Activated gamma-delta T cell treated with Interleukin-2 at 50 U/mL for 16 hours (primary cell): ENCODE results near the gene PDE3B.
"Not testable (repeated sequence)": the region's sequence is repeated elsewhere in the genome, so short reads cannot be mapped to it uniquely, and the experiment has no call there.

Source experiments
- DNase-seq: peaks from one replicate; pipeline ENCODE4 v3.0.0-alpha.2; 2020

Gene PDE3B

DNA sequence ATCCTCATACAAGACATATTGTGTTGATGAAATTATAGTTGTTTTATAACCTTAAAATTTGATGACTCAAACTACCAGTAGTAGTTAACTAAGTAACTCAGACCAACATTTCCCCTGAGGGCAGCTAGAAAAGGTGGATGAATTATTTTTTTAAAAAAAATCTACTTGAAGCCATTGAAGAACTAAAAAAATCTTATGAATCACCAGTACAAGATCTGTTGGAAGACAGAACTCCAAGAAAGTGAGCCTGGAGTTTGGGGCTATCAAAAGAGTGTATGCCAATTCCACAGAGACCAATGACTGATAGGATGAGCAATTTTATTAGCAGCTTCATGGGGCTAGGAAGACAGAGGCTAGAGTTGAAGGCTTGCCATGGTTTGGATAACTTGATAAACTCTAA, 176.0 kb downstream of the PDE3B start:
- DNase-seq, result no peak

DNA sequence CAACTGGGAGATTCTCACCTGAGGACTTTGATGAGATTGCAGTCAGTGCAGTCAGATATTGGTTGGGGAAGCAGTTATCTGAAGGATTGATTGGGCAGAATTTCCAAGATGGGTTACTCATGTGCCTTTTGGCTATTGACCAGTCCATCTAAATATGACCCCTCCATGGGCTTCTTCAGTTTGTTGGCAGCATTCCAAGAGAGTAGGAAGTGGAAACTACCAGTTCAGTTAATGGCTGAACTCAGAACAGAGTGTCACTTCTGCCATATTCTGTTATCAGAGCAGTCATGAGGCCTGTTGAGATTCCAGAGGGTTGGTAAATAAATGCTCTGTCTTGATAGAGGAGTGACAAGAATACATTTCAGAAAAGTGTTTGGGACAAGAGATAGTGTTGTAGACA, 177.4 kb downstream of the PDE3B start:
- no peak for DNase-seq

DNA sequence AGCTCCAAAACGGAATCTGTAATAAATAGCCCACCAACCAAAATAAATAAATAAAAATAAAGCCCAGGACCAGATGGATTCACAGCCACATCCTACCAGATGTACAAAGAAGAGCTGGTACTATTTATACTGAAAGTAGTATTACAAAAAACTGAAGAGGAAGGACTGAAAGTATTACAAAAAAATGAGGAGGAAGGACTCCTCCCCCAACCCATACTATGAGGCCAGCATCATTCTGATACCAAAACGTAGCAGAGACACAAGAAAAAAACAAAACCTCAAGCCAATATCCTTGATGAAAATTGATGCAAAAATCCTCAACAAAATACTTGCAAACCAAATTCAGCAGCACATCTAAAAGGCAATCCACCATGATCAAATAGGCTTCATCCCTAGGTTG, 183.0 kb downstream of the PDE3B start:
- DNase-seq, result no peak

DNA sequence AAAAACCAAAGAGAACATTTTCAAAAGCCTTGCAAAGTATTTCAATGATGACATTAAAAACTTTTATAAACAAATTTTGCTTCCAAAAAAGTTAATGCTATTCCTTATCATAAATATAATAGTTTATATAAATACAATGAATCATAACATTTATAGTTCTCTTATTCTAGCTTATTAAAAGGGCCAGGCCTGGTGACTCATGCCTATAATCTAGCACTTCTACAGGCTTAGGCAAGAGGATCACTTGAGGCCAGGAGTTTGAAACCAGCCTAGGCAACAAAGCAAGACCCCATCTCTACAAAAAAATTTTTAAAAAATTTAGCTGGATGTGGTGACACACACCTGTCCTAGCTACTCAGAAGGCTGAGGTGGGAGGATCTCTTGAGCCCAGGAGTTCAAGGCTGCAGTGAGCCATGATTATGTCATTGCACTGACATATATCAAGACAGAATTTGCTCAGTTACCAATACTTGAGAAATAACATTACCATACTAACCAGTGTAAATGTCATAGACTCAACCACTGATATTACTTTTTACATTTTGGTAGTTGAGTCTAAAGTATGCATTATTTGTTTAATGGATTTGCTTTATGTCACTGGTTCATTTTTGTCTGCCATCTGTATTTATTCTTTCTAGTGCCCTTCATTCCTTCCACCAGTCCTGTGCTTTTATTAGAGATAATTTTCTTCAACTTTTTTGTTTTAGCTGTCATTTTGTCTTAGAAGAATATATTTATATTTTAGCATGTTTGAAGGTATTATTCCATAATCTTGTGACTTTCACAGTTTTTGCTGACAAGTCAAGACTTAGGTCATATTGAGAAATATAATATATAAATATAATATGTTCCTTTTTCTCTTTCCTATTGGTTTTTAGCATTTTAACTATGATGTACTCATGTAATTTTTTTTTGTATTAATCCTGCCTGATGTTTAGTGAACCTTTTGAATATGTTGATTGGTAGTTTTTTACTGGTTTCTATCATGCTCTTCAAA, 192.2 kb downstream of the PDE3B start:
- no peak for DNase-seq

DNA sequence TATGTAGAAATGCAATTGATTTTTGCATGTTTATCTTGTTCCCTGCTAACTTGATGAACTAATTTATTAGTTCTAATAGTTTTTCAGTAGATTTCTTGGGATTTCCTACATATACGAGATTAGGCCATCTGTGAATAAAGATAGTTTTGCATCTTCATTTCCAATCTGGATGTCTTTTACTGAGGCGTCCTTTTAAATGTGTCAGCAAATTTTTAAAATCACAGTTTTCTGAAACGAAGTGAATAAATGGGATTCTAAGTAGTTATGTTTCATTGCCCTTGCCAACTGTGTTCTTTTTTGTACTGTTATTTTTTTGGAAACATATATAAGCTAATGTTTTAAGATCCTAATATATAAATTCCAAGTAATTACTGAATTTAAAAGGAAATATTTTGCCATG, 198.4 kb downstream of the PDE3B start:
- DNase-seq, result no peak

DNA sequence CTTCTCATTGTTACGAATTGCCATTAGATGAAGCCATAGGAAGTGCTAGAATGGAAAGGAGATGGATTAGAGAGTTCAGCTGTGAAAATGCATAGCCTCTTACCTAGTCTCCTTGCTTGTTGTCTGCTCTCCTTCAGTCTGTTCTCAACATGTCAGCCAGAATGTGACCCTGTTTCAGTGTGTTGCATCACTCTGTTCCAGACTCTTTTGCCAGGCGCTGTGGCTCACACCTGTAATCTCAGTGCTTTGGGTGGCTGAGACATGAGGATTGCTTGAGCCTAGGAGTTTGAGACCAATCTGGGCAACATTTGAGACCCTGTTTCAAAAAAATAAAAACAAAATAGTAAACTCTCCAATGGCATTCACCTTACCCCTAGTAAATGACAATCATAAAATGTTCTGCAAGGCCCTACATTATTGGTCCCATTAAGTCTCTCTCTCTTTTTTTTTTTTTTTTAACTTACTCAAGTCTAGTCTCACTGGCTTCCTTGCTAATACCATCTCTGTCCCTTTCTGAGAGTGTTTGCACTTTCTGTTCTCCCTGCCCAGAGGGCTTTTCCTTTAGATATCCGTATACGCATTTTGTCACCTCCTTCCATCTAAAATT, 209.1 kb downstream of the PDE3B start:
- no peak for DNase-seq

DNA sequence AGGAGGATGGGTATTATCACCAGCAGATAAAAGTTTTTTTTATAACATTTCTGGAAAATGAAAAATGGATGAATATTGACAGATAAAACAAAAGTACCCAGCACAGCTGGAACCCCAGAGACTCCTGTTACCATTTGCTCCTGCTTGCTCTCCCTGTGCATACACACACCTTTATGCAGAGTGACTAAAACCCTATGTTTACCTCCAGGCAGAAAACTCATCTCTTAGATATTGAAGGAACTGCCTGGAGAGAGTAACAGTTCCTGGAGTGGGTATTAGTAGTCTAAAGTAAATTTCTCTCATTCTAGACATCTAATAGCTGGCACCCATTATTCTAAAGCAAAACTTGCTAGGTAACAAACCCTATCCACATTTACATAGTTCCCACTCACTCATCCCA, 210.5 kb downstream of the PDE3B start:
- DNase-seq, result no peak

DNA sequence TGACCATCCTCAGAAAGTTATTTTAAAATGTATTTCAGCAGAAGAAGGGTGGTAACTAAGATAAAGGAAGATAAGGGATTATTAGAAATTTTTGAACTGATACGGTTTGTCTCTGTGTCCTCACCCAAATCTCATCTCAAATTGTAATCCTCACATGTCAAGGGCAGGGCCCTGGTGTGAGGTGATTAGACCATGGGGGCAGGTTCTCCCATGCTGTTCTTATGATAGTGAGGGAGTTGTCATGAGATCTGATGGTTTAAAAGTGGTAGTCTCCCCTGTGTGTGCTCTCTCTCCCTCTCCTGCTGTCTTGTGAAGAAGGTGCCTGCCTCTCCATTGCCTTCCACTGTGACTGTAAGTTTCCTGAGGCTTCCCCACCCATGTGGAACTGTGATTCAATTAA, 212.3 kb downstream of the PDE3B start:
- DNase-seq, result no peak

DNA sequence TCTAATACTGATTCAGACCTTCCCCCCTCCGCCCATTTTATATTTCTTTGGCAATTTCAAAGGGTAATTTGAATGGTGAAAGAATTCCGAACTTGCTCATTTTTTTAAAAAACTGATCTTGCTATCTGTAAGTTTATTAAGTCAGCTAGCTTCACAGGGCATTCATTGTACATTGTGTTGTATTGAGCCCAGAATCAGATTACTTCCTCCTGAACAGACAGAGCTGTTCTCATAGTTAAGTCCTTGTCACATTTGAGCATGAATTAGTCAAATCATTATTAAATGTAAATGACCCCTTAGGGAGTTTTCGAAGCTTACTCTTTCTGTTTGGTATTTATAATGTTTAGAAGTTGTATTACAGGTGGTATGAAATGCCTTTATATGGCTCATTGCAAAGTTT, 214.0 kb downstream of the PDE3B start:
- DNase-seq, result no peak

DNA sequence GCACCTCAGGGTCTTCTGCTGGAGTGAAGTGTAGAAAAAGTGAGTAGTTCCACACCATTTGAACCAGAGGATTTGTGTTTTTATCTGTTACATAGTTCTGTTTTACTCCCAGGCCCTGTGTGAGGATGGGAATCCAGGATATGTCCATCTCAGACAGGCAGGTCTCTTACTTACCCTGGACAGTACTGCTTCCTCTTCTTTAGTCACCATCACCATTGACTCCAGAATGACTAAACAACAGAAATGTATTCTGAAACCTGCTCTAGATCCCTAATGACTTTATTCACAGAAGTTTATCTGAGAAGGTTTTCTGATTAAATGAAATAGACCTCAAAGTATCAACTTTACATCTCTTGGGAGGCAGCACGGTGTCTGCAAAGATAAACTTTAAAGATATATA, 214.8 kb downstream of the PDE3B start:
- no peak for DNase-seq

DNA sequence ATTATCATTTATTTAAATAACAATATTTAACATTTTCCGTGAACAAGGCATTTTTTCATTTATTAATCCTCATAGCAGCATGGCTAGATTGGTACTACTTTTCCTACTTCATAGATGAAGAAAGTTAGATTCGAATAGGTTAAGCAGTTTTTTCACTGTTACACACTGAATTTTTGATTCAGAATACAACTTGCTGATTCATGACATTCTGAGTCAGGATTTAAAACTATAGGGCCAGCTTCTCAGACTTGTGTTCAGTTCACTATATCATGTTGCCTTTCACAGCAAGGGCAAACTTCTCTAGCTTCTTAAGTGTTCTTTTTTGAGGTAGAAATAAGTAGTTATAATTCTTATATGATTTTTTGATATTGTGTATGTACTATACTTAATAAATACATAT, 216.9 kb downstream of the PDE3B start:
- DNase-seq, result no peak

DNA sequence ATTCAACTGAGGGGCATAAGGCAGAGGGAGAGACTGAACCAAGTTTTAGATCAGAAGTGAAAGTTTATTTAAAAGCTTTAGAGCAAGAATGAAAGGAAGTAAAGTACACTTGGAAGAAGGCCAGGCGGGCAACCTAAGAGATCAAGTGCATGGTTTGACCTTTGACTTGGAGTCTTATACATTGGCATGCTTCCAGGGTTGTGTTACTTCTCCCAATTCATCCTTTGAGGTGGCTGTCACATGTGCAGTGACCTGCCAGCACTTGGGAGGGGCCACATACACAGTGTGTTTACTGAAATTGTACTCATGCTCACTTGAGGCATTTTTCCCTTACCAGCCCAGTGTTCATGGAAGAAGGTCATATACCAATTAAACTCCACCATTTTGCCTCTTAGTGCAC, 218.1 kb downstream of the PDE3B start:
- DNase-seq, result no peak

DNA sequence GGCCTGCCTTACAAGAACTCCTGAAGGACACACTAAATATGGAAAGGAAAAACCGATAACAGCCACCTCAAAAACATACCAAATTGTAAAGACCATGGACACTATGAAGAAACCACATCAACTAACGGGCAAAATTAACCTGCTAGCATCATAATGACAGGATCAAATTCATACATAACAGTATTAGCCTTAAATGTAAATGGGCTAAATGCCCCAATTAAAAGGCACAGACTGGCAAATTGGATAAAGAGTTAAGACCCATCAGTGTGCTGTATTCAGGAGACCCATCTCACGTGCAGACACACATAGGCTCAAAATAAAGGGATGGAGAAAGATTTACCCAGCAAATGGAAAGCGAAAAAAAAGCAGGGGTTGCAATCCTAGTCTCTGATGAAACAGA, 220.2 kb downstream of the PDE3B start:
- DNase-seq, result not testable (repeated sequence)

DNA sequence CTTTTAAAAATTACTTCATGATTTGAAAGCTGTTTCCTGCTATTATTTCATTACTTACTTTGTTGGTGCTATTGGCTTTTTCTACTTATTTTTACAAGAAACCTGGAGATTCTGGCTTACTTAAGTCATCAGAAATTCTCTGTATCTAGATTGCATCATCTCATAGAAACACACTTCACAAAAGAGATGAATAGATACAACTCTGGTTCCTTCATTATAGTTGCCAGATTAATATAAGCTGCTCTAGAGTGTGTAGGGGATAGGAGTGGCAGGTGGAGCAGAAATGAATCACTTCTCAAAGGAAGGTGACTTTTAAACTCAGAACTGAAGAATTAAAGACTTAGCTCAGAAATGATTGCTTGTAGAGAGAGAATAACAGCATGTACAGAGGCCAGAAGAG, 228.4 kb downstream of the PDE3B start:
- DNase-seq, result no peak

DNA sequence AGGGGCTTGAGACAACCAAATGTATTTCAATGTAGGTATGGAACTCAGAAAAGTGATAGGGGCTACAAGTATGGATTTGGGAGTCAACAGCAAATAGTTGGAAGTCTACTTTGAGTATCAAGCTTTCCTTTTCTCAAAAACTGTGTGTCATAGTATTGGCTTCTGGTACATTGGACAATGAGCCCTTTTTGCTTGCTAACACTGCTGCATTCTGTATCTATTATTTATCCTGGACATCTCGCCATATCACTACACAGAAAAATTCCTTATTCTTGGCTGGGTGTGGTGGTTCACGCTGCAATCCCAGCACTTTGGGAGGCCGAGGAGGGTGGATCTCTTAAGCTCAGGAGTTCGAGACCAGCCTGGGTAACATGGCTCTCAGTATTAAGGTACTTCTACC, 230.0 kb downstream of the PDE3B start:
- no peak for DNase-seq

DNA sequence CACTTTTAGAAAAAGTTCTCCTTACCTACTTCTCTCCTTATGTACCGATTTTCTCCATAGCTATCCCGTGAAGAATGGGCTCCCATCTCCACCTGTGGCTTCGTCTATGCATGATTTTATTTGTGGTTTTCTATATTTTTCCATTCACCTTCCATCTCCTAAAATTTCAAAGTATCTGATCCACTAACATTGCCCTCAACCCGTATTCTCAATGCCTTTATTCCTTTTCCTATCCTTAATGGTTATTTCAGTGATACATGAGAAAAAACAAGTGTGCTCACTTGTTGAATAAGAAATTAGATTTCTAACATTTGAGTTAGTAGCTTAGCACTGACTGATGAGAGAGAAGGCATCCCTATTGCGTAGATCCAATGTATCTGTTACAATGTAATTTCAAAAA, 231.6 kb downstream of the PDE3B start:
- DNase-seq, result no peak

DNA sequence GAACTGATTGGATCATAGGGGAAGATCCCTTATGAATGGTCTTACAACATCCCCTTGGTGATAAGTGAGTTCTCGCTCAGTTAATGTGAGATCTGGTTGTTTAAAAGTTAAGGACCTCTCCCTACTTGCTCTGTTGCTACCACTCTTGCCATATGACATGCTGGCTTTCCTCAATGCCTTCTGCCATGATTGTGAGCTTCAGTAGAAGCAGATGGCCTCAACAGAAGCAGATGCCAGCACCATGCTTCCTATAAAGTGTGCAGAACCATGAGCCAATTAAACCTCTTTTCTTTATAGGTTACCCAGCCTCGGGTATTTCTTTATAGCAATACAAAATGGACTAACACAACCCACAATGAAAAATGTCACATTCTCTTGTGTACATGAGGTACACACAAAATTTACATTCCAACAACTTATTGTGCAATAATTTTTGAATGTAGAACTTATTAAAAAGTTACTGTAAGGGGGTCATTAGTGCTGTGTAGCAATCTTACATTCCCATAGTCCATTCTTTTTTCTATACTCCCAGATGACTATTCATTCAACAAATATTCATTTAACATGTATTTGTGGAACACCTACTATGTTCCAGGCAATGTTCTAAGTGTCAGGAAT, 238.1 kb downstream of the PDE3B start:
- no peak for DNase-seq

DNA sequence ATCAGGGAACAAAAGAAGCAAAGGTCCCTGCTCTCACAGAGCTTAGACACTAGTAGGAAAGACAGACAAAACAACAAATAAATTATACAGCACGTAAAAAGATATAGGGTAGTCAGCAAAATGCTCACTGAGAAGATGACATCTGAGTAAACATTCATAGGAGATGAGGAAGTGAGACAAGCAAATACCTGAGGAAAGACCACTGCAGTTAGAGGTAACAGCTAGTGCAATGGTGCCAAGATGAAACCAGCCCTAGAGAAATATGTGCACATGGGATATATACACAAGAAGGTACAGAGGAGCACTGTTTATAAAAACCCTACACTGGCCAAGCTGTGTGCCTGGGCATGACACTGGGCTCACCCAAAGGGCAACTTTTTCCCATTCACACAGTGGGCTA, 238.6 kb downstream of the PDE3B start:
- no peak for DNase-seq

DNA sequence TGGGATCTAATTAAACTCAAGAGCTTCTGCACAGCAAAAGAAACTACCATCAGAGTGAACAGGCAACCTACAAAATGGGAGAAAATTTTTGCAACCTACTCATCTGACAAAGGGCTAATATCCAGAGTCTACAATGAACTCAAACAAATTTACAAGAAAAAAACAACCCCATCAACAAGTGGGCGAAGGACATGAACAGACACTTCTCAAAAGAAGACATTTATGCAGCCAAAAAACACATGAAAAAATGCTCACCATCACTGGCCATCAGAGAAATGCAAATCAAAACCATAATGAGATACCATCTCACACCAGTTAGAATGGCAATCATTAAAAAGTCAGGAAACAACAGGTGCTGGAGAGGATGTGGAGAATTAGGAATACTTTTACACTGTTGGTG, 240.1 kb downstream of the PDE3B start:
- not testable (repeated sequence) for DNase-seq

DNA sequence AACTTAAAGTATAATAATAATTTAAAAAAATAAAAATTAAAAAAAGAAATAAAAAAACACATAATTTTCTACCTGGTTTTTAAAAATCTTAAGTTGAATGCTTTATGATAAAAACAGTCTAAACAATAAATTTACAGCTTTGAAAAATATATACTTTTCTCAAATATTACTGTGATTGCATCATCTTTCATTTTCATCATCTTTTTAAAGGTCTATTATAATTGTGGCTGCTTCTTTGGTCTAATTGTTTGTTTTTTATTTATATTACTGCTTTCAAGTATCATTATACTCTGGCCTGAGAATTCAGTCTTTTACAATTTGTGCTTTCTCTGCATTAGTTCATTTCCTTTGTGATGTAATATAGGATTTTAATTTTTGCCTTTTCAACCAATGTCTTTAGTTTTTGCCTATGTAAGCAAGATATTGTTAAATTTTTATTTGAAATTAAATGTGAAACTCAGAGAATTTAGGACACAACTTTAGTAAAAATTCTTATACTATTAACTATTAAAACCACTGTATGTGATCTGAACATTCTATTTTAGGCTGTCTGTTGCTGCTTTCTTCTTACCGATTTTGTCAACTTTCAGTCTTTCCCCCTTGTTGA, 241.2 kb downstream of the PDE3B start:
- no peak for DNase-seq

DNA sequence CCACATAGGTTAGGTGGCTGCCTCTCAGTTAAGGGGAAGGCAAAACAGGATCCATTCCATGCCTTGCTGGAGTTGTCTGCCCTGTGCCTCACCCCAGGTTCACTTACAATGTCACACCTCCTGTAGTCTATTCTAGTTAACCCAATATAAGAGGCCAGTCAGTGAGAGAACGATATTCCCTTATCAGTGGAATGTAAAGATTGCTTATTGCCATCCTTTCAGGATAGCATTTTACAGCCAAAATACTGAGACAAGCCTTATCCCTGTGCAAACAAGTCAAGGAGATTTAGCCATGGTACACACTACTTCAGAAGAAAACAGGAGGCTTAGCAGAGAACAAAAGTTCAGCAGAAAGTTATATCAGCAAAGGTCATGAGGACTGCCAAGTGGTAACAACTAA, 242.9 kb downstream of the PDE3B start:
- no peak for DNase-seq

DNA sequence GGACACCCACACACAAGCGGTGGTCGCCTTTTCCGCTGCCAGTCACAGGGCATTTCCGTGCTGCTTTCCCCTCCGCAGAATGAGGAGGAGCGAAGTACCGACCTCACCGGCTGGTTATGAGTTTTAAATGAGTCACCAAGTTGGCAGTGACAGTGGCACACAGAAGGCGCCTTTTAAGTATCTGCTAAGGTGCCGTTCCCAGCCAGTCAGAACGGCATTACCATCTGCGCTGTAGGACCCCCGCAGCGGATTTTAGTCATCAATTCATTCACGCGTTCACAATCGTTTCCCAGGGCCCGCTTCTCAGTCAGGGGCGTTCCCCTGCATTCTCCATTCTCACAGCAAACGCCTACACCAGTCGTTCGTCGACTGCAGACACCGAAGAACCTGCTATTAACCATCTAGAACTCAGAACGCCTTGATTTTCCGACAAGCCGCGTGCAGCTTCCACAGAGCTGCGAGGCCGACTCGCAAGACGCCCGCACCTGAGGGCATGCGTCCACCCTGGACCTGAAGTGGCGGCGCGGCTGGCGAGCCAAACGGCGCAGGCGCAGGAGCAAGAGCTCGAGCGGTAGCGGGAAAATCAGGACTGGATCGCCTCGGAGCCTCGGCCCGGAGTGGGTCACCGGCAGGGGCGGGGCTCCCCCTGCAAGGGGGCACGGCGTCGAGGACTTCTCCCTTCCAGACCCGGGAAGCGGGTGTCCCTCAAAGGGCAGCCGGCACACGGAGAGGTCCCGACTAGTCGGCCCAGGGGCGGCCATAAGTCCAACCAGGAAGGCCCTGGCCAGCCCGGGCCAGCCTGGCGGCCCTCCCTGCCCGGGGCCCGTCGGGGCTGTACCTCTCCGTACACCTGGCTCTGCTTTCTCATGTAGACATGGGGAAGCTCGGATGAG, 247.8 kb downstream of the PDE3B start:
- DNase-seq, result peak; percentile 80
